ENCODE data around the gene P2RY8. TPM values are rescaled to one million over a fixed set of nuclear protein-coding genes. Genes with fewer than 3 reads are reported as not detected.
"Not testable (repeated sequence)": the region's sequence is repeated elsewhere in the genome, so short reads cannot be mapped to it uniquely, and the experiment has no call there.

The P2RY8 gene
- total and polyA plus RNA-seq, 5 donors = 1.6 to 3.8 (median 2.2) TPM

GRCh38 chrX:1564750-1565683, 28.0 kb upstream of the P2RY8 start:
- intact Hi-C loops (cut with DNase I) = no loop called here
- Histone ChIP-seq H3K4me3 (ENCODE audit: low read length) (no peak overlapping the region), H3K27ac (ENCODE audit: low read length) (no peak overlapping the region), H3K4me1 (ENCODE audit: control insufficient read depth, insufficient read depth, low read length) (no peaks in the 10 kb centered on the region), H3K27me3 (ENCODE audit: control insufficient read depth, insufficient read depth) (no peaks in the 10 kb centered on the region), H3K9me3 (ENCODE audit: control insufficient read depth, low read length) (no peaks in the 10 kb centered on the region)
- ATAC-seq (no peak), DNase-seq (no peak)
- 57% methylated on average over 10 of the region's 10 CpGs for WGBS

- intact Hi-C loops (cut with DNase I); H3K4me3 ChIP-seq (ENCODE audit: low read length); H3K9me3 ChIP-seq (ENCODE audit: control insufficient read depth, low read length); DNase-seq; H3K27me3 ChIP-seq (ENCODE audit: control insufficient read depth, insufficient read depth); H3K4me1 ChIP-seq (ENCODE audit: control insufficient read depth, insufficient read depth, low read length); H3K27ac ChIP-seq (ENCODE audit: low read length); ATAC-seq: not testable (repeated sequence)
- 88% methylated on average over 7 of the region's 7 CpGs for WGBS
Measured at GRCh38 chrX:1564077-1564476, 27.1 kb upstream of the P2RY8 start.

- no peaks in the 10 kb centered on the region for H3K9me3 ChIP-seq (ENCODE audit: control insufficient read depth, low read length)
- intact Hi-C loops (cut with DNase I) = no loop called here
- no peak overlapping the region for H3K27ac ChIP-seq (ENCODE audit: low read length)
- DNase-seq (no peak), ATAC-seq (no peak)
- no peaks in the 10 kb centered on the region for H3K27me3 ChIP-seq (ENCODE audit: control insufficient read depth, insufficient read depth)
- WGBS = 37% methylated on average over 2 of the region's 2 CpGs
- no peaks in the 10 kb centered on the region for H3K4me1 ChIP-seq (ENCODE audit: control insufficient read depth, insufficient read depth, low read length)
- no peak overlapping the region for H3K4me3 ChIP-seq (ENCODE audit: low read length)
Measured at GRCh38 chrX:1561164-1561563, 24.2 kb upstream of the P2RY8 start.

- 84% methylated on average over 13 of the region's 13 CpGs for WGBS
- no peak for DNase-seq
- Histone ChIP-seq H3K9me3 (ENCODE audit: control insufficient read depth, low read length) (no peaks in the 10 kb centered on the region), H3K27me3 (ENCODE audit: control insufficient read depth, insufficient read depth) (no peaks in the 10 kb centered on the region), H3K4me3 (ENCODE audit: low read length) (no peak overlapping the region), H3K4me1 (ENCODE audit: control insufficient read depth, insufficient read depth, low read length) (no peaks in the 10 kb centered on the region), H3K27ac (ENCODE audit: low read length) (no peak overlapping the region)
- no peak for ATAC-seq
- intact Hi-C loops (cut with DNase I) = no loop called here
Measured at GRCh38 chrX:1558761-1559468, 21.9 kb upstream of the P2RY8 start.

DNA sequence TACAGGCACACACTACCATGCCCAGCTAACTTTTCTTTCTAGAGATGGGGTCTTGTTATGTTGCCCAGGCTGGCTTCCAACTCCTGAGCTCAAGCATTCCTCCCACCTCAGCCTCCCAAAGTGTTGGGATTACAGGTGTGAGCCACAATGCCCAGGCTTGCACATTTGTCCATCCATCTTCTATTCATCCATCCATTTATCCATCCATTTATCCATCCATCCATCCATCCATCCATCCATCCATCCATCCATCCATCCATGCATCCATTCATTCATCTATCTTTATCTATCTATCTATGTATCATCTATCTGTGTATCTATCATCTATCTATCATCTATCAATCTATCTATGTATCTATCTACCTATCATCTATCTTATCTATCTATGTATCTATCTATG, 20.5 kb upstream of the P2RY8 start:
- intact Hi-C loops (cut with DNase I); ATAC-seq; H3K9me3 ChIP-seq (ENCODE audit: control insufficient read depth, low read length); H3K4me3 ChIP-seq (ENCODE audit: low read length); H3K4me1 ChIP-seq (ENCODE audit: control insufficient read depth, insufficient read depth, low read length); DNase-seq; H3K27ac ChIP-seq (ENCODE audit: low read length); H3K27me3 ChIP-seq (ENCODE audit: control insufficient read depth, insufficient read depth): not testable (repeated sequence)

- H3K4me1 ChIP-seq (ENCODE audit: control insufficient read depth, insufficient read depth, low read length) = no peaks in the 10 kb centered on the region
- ATAC-seq (no peak), DNase-seq (no peak)
- H3K27me3 ChIP-seq (ENCODE audit: control insufficient read depth, insufficient read depth) = no peaks in the 10 kb centered on the region
- intact Hi-C loops (cut with DNase I) = no loop called here
- WGBS = 86% methylated on average over 6 of the region's 6 CpGs
- H3K9me3 ChIP-seq (ENCODE audit: control insufficient read depth, low read length) = peaks cover 2% of the 10 kb centered on the region
- no peak overlapping the region for H3K27ac ChIP-seq (ENCODE audit: low read length)
- no peak overlapping the region for H3K4me3 ChIP-seq (ENCODE audit: low read length)
Measured at GRCh38 chrX:1555370-1555769, 18.4 kb upstream of the P2RY8 start.

- intact Hi-C loops (cut with DNase I) = no loop called here
- no peaks in the 10 kb centered on the region for H3K4me1 ChIP-seq (ENCODE audit: control insufficient read depth, insufficient read depth, low read length)
- no peak overlapping the region for H3K27ac ChIP-seq (ENCODE audit: low read length)
- ATAC-seq (no peak), DNase-seq (no peak)
- H3K9me3 ChIP-seq (ENCODE audit: control insufficient read depth, low read length) = peaks cover 2% of the 10 kb centered on the region
- 77% methylated on average over 19 of the region's 19 CpGs for WGBS
- H3K4me3 ChIP-seq (ENCODE audit: low read length) = no peak overlapping the region
- H3K27me3 ChIP-seq (ENCODE audit: control insufficient read depth, insufficient read depth) = no peaks in the 10 kb centered on the region
Measured at GRCh38 chrX:1554469-1555210, 17.7 kb upstream of the P2RY8 start.

DNA sequence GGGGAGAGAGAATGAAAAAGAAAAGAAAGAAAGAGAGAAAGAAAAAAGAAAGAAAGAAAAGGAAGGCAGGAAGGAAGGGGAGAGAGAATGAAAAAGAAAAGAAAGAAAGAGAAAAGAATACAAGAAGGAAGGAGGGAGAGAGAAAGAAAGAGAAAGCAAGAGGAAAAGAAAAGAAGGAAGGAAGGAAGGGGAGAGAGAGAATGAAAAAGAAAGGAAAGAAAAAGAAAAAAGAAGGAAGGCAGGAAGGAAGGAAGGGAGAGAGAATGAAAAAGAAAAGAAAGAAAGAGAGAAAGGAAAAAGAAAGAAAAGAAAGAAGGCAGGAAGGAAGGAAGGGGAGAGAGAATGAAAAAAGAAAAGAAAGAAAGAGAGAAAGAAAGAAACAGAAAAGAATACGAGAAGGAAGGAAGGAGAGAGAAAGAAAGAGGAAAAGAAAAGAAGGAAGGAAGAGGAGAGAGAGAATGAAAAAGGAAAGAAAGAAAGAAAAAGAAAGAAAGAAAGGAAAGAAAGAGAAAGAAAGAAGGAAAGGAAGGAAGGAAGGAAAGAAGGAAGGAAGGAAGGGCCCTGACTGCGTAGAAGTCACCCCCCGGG, 15.1 kb upstream of the P2RY8 start:
- Histone ChIP-seq H3K4me1 (ENCODE audit: control insufficient read depth, insufficient read depth, low read length) (no peaks in the 10 kb centered on the region), H3K4me3 (ENCODE audit: low read length) (no peak overlapping the region), H3K27me3 (ENCODE audit: control insufficient read depth, insufficient read depth) (no peaks in the 10 kb centered on the region), H3K9me3 (ENCODE audit: control insufficient read depth, low read length) (peaks cover 2% of the 10 kb centered on the region), H3K27ac (ENCODE audit: low read length) (no peak overlapping the region)
- intact Hi-C loops (cut with DNase I) = no loop called here
- ATAC-seq (no peak), DNase-seq (no peak)
- 85% methylated on average over 3 of the region's 3 CpGs for WGBS

DNA sequence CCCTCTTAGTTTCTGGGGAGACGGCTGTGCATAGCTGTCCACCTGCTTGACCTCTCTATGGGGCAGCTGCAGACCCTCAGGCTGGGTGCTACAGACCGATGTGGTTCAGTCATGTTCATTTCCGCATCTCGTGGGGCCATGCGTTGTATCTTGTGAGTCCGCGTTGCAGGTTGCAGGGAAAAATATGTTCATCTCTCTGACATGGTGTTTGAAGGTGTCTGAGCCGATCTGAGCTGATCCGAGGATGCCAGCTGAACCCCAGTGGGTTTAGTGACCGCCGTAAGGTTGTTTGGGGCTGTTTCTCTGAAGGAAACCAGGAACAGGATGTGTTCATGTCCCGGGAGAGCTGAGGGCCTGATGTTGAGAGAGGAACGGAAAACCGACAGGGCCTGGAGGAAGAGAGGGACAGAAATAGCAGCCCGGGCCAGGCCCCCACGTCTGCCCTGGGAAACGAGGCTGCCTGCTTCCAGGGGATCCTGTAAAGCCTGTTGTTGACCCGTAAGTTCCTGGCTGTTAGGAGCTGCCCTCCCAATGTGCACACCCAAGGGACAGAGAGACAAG, 9.8 kb upstream of the P2RY8 start:
- Histone ChIP-seq H3K9me3 (ENCODE audit: control insufficient read depth, low read length) (no peaks in the 10 kb centered on the region), H3K4me3 (ENCODE audit: low read length) (no peak overlapping the region), H3K27me3 (ENCODE audit: control insufficient read depth, insufficient read depth) (no peaks in the 10 kb centered on the region), H3K4me1 (ENCODE audit: control insufficient read depth, insufficient read depth, low read length) (no peaks in the 10 kb centered on the region), H3K27ac (ENCODE audit: low read length) (peak overlapping the region; percentile 85)
- DNase-seq (no peak), ATAC-seq (peak; percentile 52 to 71)
- intact Hi-C loops (cut with DNase I) = no loop called here
- 55% methylated on average over 18 of the region's 18 CpGs for WGBS

GRCh38 chrX:1545776-1546408, 8.9 kb upstream of the P2RY8 start:
- intact Hi-C loops (cut with DNase I) = no loop called here
- 86% methylated on average over 2 of the region's 2 CpGs for WGBS
- DNase-seq = no peak
- H3K4me3 ChIP-seq (ENCODE audit: low read length) = no peak overlapping the region
- no peaks in the 10 kb centered on the region for H3K9me3 ChIP-seq (ENCODE audit: control insufficient read depth, low read length)
- no peaks in the 10 kb centered on the region for H3K27me3 ChIP-seq (ENCODE audit: control insufficient read depth, insufficient read depth)
- no peak overlapping the region for H3K27ac ChIP-seq (ENCODE audit: low read length)
- ATAC-seq = no peak
- no peaks in the 10 kb centered on the region for H3K4me1 ChIP-seq (ENCODE audit: control insufficient read depth, insufficient read depth, low read length)

Measured in right cardiac atrium (tissue), 5 donors.